ENCODE measurements around the gene IQGAP2. TPM values are rescaled to one million over a fixed set of nuclear protein-coding genes. Genes with fewer than 3 reads are reported as not detected.

The IQGAP2 gene
- total RNA-seq, 1 donor from 2014 or later: 4.2 TPM

Other genes with a start within 250 kb of the IQGAP2 start
- gene F2RL2, start 220.1 kb downstream of the IQGAP2 start, total RNA-seq: 0.20 TPM

Measured in esophagus mucosa (tissue), 1 donor.